GM19043 (cell line): ENCODE data around the gene PKP1.

Experiments used
- ATAC-seq: cut with Tn5 transposase; IDR thresholded peaks from one replicate; pipeline ENCODE4 v1.9.1; 2021; ENCODE audit warnings: low read depth; ENCODE audit not compliant: unreplicated experiment

The PKP1 gene

GRCh38 chr1:201360901-201361651 is 77.8 kb downstream of the PKP1 start:
- no peak for ATAC-seq

DNA sequence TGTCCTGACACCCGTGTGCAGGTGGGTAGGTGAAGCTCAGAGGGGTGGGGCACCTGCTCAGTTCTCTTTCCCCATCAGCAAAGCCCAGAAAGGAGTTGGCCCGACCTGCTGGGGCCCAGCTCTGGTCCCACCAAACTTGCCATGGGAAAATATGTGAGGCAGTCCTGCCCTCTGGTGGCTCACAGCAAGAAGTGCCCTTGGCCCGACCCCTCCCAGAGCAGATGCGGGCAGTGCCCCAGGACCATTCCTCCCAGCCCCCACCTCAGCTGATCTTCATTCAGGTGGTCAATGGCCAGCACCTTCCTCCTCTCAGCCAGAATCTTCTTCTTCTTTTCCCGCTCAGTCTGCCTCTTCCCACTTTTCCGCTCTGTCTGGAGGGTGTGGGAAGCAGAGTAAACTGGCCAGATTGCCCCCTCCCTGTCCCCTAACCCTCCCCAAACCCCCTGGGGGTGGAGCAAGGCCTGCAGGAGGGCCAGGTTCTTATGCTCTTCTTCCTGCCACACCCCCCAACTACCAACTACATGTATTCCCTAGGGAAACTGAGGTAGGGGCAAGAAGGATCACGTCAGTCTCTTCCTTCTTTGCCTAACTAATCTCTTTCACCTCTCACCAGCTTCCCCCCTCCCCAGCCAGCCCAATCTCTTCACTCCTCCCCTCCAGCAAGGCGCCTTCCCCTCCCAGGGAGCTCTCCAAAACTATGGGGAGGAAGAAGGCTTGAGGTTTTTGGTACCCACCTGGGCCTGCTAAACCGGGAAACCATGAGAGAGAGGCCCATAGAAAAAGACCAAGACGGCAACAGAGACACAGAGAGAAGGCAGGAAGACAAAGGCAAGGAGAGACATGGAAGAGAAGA is 78.6 kb downstream of the PKP1 start:
- no peak for ATAC-seq

- ATAC-seq: no peak
Measured at GRCh38 chr1:201362906-201363305, 79.6 kb downstream of the PKP1 start.

GRCh38 chr1:201363467-201363866 is 80.2 kb downstream of the PKP1 start:
- no peak for ATAC-seq

DNA sequence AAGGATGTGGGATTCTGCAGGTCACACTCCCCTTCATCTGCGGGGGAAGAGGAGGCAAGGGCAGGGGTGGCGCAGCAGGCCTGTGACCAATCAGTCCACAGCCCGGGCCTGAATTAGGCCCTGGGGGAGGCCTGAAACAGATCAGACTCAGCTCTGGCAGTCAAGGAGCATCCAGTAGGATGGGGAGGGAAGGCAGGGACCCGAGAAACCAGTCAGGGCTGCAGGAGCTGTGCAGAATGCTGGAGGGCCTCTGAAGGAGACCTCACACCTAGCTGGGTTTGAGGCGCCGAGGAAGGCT is 81.5 kb downstream of the PKP1 start:
- no peak for ATAC-seq

GRCh38 chr1:201365251-201365650 is 81.9 kb downstream of the PKP1 start:
- no peak for ATAC-seq

DNA sequence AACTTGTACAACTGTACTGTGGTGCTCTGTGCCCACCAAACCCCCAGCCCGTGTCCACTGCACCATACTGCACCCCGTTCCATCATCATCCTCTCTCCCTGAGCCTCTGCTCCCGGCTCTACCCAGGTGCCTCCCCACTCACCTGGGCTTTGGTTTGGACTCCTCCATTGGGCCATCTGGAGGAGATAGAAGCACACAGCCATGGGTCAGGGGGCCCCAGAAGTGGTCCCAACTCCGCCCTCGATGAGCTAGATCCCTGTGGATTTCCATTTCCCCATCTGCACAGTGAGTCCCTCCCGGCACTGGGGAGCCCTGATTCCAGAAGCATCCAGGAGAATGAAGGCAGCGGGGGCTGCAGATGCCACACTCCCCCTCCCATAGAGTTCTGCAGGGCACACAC is 83.4 kb downstream of the PKP1 start:
- ATAC-seq: no peak

DNA sequence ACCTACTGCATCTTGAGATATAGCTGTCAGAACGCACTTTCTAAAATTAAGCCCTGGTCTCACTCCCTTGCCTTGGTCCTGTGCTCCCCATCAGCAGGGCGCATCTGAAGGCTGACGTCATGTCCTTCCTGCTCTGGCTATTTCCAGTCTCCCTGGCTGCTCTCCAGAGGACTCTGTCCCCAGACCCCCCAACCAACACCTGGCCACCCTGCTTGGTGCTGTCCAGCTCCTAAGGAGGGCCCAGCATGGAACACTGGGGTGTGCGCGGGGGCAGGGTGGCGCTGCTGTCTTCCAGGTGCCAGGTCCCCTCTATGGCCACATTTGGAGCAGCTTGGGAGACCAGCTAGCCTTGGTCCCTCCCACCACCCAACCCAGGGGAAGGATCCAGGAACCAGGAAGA is 85.9 kb downstream of the PKP1 start:
- ATAC-seq: no peak

DNA sequence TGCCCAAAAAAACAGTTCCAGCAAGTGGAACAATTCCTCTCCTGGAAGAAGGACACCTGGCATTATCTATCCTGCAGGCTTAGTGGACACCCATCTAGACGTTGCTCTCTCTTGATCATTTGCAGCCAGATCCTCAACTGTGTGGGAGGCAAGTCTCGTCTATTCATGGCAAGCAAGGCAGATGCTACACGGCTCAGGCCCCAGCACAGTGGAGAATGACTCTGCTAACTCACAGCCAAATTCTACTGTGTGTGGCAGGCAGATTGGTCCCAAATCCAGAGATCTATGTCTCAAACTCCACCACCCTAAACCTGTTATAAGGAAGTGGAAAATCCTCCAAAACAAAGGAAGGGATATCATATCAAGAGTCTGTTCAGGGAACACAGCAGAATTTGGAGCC is 87.2 kb downstream of the PKP1 start:
- no peak for ATAC-seq

- no peak for ATAC-seq
Measured at GRCh38 chr1:201371276-201371675, 88.0 kb downstream of the PKP1 start.

DNA sequence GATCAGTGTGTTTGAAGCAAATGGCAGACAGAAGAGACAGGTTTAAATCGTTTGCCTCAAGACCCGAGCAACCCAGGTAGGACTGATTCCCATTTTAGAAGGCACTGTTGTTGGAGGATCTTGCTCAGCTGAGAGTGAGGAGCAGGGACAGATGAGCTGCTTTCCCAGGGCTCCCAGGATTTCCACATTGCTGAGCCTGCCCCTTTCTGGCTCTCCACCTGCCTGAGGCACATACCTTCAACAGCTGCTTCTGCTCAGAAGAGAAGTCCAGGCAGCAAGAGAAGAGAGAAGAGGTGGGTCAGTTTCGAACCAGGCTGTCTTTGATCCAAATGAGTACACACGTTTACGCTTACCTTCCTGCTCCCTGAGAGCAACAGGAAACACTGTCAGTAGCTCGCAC is 88.5 kb downstream of the PKP1 start:
- no peak for ATAC-seq

DNA sequence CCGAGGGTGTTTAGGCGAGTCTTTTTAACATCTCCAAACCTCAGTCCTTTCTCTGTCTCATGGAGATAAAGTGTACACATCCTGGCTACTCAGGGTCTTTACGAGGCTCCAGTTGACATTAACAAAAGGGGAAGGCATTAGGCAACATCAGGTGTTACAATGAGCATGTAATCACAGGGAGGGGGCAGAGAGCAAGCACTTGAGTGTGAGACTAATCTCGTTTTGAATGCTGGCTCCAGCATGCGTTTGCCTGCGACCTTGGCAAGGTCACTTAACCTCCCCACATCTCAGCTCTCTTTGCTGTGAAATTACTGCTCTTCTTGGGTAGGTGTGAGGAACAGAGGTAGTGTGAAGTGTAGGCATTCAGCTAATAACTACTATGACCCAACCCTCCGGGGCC is 91.1 kb downstream of the PKP1 start:
- no peak for ATAC-seq

- ATAC-seq: no peak
Measured at GRCh38 chr1:201375169-201375568, 91.9 kb downstream of the PKP1 start.

GRCh38 chr1:201376107-201376463 is 92.8 kb downstream of the PKP1 start:
- no peak for ATAC-seq

DNA sequence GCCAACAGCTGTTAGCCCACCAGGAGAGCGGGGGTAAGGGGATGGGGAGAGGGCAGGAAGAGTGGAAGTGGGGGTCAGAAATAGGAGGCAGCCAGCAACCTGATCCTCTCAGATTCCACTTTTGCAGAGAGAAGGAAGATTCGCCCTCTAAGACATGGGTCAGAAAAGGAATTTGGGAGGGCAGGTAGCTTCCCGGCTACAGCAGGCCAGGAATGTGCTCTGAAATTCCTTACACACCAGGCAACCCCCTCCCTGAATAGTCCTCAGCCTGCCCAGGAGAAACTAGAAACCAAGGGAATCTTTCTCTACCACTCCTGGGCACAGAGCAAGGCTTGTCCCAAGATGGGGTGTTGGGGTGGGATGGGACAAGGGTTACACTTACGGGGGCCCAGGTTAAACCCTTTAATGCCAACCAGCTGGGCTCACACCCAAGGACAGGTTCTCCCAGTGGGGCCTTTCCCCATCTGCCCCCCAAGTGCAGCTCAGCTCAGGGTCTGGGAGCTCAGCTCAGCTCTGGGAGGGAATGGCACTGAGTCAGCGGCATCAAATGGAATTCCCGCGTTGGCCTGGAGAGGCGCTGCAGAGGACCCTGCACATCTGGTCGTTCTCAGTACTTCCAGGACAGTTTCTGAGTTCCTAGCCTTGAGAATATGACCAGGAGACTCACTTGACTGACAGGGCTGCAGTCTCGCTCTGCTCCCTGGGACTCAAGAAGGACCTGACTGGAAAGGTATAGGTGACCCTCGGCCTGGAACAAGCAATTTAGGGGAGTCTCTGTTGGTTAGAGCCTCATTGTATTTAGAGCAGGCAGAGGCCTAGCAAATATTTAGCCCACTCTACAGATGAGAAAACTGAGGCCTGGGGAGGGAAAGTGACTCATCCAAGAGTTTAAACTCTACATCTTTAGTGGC is 93.4 kb downstream of the PKP1 start:
- no peak for ATAC-seq

DNA sequence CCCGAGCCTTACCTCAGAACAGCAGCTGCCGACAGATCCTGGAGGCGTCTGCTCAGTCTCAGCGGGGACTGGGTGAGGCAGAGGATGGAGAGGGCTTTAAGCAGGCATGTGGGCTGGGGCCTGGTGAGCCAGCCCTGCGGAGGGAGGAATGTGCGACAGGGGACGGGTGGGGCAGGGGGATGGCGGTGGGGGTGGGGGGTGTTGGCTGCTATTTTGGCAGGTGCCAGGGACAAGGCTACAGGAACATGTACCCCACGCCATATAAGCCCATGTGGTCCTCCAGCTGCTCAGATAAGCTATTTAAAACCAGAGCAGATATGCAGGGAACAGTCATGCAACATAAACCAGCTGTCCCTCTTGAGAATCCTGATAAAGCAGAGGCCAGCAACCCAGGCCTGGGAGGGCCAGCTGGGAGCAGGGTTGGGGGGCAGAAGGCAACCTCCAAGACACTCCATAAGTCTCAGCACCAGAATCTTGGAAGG is 94.3 kb downstream of the PKP1 start, which contains the start of gene TNNT2:
TSS of gene TNNT2 (minus strand) at position 70 of the 482 bp plus-strand sequence. CDS start 4,426 bp downstream, outside the sequence.
- no peak for ATAC-seq

DNA sequence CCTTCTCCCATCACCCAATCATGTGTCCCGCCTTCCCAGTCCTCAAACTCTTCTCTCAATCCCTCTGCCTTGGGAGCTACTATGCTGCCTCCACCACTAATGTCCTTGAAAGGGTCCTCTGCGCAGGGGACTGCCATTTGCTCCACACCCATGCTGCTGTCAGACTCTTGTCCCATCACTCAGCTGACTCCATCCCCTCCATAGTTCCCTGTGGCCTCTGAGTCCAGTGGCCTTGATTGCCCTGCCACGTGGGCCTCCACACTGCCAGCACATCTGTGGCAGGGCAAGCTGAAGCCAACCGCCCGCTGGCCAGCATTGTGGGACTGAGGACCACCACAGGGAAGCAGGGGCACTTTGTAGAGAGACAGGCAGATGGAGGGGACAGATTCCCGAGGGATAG is 95.5 kb downstream of the PKP1 start:
- ATAC-seq: no peak

DNA sequence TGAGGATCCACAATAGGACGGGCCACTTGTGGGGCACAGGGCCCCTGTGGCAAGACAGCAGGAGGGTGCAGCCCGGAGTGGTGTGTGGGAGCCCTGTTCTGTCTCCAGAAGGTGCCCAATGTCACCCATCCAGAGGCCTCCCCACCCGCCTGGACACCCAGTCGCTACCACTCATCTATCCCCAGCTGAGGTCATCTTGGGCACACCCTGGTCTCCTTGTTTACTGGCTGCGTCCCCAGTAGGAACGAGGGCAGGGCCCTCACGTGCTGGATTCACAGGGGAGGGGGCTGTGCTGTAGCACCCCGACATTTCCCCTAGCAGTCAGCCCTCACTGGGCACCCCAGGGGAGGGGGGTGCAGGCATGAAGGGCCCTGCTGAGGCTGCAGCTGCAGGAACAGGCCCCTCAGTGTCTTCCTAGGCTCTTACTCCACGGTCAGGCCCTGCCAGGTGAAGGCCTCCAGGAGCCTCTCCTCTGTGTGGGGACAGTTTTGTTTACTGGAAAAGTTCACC is 96.5 kb downstream of the PKP1 start:
- ATAC-seq: no peak

DNA sequence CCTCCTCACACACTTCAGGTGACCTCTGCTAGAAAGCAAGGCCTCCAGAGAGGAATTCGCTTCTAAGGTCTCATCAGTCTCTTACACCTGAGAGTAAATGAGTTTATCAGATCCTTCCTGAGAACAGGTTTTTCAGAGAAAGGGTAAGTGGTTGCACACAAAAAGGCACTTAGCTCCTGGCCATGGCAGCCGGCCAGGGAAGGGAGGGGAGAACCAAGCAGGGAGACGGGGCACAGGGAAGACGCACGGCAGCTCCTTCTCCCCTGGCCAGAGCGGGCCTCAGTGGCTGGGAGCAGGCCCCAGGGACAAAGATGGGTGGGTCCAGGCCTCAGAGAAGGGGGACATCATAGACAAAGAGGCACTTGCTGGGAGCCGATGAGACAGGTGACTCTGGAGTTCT is 97.8 kb downstream of the PKP1 start:
- ATAC-seq: no peak
